ENCODE measurements around the gene USP25.

DNA sequence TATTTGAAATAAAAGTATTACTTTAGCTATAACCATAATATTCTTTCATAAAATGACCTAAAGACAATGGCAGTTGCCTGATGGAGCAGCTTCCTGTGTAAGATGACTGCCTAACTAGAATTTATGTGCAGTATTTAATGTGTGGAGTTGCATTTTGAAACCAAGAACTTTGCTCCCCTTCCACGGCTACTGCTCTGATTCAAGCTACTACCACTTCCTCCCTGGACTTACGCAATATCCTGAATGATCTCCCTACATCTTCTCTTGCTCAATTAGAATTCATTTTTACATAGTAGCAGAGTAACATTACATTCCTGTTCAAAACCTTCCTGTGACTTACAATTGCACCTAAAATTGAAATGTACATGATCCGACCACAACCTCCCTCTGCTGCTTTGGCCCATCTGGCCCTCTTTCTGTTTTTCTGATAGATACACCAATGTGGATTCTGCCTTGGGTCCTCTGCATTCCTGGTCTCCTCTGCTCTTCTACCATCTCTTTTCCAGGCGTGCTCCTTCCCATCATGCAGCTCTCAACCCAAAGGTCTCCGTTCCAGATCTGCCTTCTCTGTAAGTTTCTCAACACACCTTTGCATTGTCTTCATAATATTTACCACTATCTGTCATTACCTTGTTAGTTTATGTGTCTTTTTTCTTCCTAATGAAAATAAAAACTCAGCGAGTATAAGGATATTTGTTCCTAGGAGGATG lies 47.4 kb upstream of the USP25 start:
- no peak for TF ChIP-seq EZH2phosphoT487 (IDR thresholded peaks at IDR 0.05; ENCODE audit: borderline replicate concordance, low read length)
- TF ChIP-seq, protein P1, sequence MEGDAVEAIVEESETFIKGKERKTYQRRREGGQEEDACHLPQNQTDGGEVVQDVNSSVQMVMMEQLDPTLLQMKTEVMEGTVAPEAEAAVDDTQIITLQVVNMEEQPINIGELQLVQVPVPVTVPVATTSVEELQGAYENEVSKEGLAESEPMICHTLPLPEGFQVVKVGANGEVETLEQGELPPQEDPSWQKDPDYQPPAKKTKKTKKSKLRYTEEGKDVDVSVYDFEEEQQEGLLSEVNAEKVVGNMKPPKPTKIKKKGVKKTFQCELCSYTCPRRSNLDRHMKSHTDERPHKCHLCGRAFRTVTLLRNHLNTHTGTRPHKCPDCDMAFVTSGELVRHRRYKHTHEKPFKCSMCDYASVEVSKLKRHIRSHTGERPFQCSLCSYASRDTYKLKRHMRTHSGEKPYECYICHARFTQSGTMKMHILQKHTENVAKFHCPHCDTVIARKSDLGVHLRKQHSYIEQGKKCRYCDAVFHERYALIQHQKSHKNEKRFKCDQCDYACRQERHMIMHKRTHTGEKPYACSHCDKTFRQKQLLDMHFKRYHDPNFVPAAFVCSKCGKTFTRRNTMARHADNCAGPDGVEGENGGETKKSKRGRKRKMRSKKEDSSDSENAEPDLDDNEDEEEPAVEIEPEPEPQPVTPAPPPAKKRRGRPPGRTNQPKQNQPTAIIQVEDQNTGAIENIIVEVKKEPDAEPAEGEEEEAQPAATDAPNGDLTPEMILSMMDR (IDR thresholded peaks at IDR 0.05; ENCODE audit: low read depth, low read length, poor library complexity, severe bottlenecking) = no peak

All from DOHH2 (cell line).